Activated T-cell treated with anti-CD3 and anti-CD28 coated beads, Interleukin-2, amount 50 U/mL, for 24 hours (primary cell): ENCODE results near the gene TLL2.

ENCODE experiments used
- DNase-seq: peaks from one replicate; pipeline ENCODE4 v3.0.0-alpha.2; 2020
- H3K27ac Mint-ChIP-seq: 2 replicates; pipeline ENCODE4 v1.8.0; 2020; ENCODE audit warnings: mild to moderate bottlenecking, mixed read lengths
- H3K27me3 Mint-ChIP-seq: 2 replicates; pipeline ENCODE4 v1.8.0; 2020; ENCODE audit warnings: mixed read lengths
- H3K36me3 Mint-ChIP-seq: 2 replicates; pipeline ENCODE4 v1.8.0; 2020; ENCODE audit warnings: low read depth, mixed read lengths
- H3K4me1 Mint-ChIP-seq: 2 replicates; pipeline ENCODE4 v1.8.0; 2020; ENCODE audit warnings: low read depth, mixed read lengths
- H3K4me3 Mint-ChIP-seq: 2 replicates; pipeline ENCODE4 v1.8.0; 2020; ENCODE audit warnings: mild to moderate bottlenecking, moderate library complexity, mixed read lengths
- H3K9me3 Mint-ChIP-seq: 2 replicates; pipeline ENCODE4 v1.8.0; 2020; ENCODE audit warnings: mixed read lengths

Gene TLL2

DNA sequence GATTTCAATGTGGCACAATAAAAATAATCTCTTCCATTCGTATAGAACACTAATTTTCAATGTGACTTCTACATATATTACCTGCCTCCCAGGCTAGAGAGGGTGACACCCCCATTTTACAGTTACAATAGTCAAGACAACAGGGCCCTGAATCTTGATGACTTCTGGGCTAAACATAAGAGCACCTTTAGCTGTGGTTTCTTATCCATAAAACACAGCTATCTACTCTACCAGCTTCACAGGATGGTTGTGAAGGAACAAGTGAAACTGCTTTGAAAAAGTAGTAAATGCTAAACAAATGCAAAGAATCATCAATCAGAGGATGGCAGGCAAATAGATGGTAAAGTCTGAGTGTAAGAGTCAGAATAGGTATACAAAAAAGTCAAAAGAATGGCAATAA is 3.6 kb upstream of the TLL2 start:
- Mint-ChIP-seq H3K9me3 (no peaks in the 10 kb centered on the region), H3K27me3 (peaks cover 36% of the 10 kb centered on the region), H3K4me3 (no peak overlapping the region), H3K36me3 (peaks cover 33% of the 10 kb centered on the region), H3K27ac (no peak overlapping the region), H3K4me1 (peaks cover 20% of the 10 kb centered on the region)
- no peak for DNase-seq

DNA sequence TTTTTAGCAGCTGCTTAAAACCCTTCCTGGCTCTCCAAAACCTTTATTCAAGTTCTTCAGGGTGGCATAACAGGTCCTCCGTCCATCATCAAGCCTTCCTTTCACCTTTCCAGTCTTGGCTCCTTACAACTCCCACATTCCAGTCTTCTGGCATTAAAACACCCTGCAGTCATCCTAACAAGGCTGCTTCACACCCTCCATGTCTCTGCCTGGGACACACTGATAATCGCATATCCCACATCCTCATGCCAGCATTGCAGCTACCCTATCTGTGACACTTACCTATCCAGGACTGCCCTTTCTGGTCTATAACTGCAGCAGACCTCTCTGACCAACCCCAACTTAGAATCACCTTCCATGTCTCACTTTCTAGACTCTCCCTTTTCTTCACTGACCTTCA is 2.6 kb upstream of the TLL2 start:
- Mint-ChIP-seq H3K27me3 (peaks cover 46% of the 10 kb centered on the region), H3K4me1 (peaks cover 23% of the 10 kb centered on the region), H3K36me3 (peaks cover 23% of the 10 kb centered on the region), H3K9me3 (no peaks in the 10 kb centered on the region), H3K4me3 (no peak overlapping the region), H3K27ac (no peak overlapping the region)
- no peak for DNase-seq

DNA sequence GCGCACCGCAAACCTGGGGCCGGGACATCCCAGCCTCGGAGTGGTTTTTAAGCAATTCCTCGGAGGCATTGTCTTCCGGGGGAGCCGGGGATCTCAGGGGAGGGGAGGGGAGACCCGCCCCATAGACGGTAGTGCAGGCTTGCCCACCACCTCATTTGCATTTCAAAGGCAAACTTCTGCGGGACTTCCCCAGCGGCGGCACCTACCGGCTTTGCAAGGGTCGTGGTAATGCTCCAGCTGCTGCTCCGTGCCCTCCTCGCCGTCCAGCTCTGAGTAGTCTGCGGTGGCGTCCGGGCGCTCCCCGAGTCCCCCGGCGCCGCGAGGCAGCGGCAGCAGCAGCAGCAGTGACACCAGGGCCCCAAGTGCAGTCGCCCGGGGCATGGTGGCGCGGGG is 425 bp downstream of the TLL2 start:
- H3K4me3 Mint-ChIP-seq = peak overlapping the region; percentile 65
- no peak for DNase-seq
- H3K27ac Mint-ChIP-seq = no peak overlapping the region
- H3K27me3 Mint-ChIP-seq = peaks cover 54% of the 10 kb centered on the region
- H3K9me3 Mint-ChIP-seq = no peaks in the 10 kb centered on the region
- peaks cover 23% of the 10 kb centered on the region for H3K4me1 Mint-ChIP-seq
- H3K36me3 Mint-ChIP-seq = no peaks in the 10 kb centered on the region

DNA sequence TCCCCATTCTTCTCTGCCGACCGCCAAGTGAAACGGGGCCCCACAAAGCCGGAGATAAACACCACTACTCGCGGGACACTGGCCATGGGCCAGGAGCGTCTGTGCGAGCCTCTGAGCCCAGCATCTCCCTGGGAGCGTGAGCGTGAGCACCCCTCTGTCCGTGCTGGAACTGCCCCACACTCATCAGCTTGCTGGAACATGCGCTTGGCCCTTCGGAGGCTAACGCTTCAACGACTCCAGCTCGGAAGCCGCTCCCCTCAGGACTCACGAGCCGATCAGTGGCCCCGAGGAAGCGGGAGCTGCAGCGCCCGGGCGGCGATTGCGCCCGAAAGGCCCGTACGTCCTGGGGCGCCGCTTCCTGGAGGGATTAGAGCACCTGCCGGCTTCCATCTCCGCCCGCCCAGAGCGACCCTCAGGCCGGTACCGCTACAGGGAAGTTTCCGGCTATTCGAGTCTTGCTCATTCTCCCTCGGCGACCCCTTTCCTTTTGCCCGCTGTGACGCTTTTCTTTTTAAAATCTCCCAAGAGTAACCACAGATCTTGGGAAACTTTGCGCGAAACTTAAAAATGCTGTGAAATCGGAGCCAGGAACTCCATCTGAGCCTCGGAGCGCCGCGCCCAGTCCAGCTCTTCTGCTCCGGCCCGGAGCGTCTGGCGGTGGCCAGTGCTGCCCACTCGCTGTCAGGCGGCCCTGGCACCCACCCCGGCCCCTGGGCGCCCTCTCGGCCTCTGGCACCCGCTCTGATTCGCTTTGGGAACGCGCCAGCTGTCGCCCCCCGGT is 1.0 kb downstream of the TLL2 start:
- Mint-ChIP-seq H3K27me3 (peaks cover 54% of the 10 kb centered on the region), H3K4me1 (peaks cover 23% of the 10 kb centered on the region)

DNA sequence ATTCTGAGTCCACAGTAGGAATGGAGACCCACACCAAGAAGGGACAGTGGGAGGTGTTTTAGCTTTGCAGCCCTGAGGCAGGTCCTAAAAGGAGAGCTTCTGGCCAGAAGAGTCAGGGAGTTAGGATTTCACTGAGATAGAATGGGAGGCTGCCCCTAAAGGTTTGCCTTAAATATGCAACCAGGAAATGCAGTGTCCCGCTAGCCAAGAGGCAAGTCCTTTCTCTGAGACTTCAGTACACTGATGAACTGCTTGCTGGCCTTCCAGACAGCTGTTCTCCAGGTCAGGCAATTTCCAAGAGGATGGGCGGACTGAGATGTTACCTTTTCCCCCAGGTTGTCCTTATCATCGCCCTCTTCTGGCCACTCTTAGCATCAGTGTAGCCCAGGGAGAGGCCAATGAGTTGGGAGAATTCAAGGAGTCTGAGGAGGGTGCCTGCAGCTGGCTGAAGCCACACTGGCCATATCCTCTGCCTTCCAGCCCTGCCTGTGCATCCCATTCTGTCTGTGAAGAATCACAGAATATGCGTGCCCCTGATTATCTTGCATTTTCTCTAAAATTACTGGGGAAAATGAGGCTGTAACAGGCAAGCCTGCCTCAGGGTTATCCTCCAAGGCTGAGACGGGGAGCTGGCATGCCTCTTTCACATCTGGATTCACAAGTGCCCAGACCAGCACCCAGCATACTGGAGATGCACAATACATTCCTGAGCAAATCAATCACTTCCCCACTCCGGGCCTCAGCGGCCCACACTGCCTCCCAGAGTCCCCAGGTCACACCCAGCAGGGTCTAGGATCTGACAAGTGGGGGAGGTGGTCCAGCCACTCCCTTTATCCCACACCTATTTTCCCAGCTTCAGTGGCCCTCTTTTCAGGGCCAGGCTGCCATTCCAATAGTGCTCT is 2.4 kb downstream of the TLL2 start:
- H3K9me3 Mint-ChIP-seq = no peaks in the 10 kb centered on the region
- peaks cover 23% of the 10 kb centered on the region for H3K4me1 Mint-ChIP-seq
- H3K27me3 Mint-ChIP-seq = peaks cover 50% of the 10 kb centered on the region
- no peak overlapping the region for H3K4me3 Mint-ChIP-seq
- no peak for DNase-seq
- H3K36me3 Mint-ChIP-seq = no peaks in the 10 kb centered on the region
- no peak overlapping the region for H3K27ac Mint-ChIP-seq

More for the DNA sequence above, 1.0 kb downstream of the TLL2 start:
- peak; percentile 44 for DNase-seq
- Mint-ChIP-seq H3K4me3 (peak overlapping the region; percentile 65), H3K27ac (no peak overlapping the region), H3K36me3 (no peaks in the 10 kb centered on the region), H3K9me3 (no peaks in the 10 kb centered on the region)

DNA sequence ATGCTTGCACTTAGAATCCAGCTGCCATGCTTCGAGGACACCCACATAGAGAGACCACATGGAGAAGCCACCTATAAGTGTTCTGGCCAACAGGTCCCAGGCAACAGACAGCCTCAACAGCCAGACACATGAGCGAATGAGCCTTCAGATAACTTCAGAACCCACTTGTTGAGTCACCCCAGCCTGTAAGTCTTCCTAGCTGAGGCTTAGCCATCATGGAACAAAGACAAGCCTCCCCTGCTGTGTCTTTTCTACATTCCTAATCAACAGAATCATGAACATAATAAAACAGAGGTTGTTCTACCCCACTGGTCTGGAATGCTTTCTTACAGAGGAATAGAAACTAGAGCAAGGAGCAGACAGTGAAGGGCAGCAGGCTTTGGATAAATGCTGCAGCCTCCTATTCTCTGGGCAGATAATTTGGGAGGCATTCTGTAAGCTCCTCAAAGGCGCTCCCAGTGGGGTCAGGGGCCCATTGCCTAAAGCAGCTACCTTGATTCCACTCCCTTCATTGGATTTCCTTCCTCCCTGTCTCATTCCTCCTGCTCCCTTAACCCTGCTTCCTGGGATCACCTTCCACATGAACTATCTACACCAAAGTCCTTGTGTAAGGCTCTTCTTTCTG is 4.6 kb downstream of the TLL2 start:
- Mint-ChIP-seq H3K4me3 (no peak overlapping the region), H3K4me1 (peaks cover 12% of the 10 kb centered on the region), H3K36me3 (no peaks in the 10 kb centered on the region), H3K27me3 (peaks cover 30% of the 10 kb centered on the region), H3K9me3 (no peaks in the 10 kb centered on the region), H3K27ac (no peak overlapping the region)
- no peak for DNase-seq

DNA sequence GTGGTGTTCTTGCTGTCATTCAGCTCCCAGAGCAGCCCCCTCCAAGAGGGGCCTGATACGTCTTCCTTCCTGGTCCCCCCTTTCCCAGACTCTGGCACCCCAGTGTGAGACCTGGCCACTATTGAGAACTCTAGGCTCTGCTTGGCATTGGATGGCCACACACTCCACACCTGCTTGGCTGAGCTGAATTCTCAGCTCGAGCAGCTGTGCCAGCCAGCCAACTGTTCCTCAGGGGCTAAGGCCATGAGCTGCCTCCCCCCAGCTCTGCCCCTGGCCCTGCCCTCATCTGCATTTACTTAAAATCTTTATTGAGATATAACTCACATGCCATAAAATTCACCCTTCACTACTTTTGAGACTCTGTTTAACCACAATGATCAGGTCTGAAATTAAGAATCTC is 6.7 kb downstream of the TLL2 start:
- no peak for DNase-seq
- Mint-ChIP-seq H3K27me3 (peaks cover 16% of the 10 kb centered on the region), H3K36me3 (no peaks in the 10 kb centered on the region), H3K9me3 (no peaks in the 10 kb centered on the region), H3K4me1 (peaks cover under 1% of the 10 kb centered on the region), H3K27ac (no peak overlapping the region), H3K4me3 (no peak overlapping the region)

DNA sequence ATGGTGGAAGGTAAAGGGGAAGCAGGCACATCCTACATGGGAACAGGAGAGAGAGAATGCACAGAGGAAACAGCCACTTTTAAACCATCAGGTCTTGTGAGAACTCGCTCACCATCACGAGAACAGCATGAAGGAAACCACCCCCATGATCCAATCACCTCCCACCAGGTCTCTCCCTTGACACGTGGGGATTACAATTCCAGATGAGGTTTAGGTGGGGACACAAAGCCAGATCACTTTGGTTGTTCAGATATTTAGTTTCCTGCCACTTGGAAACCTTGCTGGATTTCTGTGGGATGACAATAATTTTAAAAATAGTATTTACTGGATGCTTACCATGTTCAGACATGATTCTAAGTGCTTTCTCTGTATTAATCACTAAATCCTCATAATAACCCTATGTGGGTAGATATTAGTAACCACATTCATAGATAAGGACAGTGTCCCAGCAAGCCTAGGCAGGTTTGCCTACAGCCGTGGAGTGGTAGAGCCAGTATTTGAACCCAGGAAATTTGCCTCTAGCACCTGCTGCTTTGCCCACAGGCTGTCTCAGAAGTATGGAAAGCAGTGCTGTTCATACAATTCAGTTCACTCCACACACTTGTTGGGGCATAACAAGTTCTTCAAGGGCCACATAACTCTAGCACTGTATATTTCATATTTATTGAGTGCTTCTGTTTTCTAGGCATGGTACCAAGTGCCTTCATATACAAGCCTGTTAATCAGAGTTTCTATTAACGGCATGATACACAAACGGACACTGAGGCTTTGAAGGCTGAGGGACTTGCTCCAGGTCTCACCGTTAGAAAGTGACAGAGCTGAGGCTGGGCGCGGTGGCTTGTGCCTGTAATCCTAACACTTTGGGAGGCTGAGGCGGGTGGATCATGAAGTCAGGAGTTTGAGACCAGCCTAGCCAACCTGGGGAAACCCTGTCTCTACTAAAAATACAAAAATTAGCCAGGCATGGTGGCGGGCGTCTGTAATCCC is 8.3 kb downstream of the TLL2 start:
- Mint-ChIP-seq H3K36me3 (no peaks in the 10 kb centered on the region), H3K27me3 (peaks cover 7% of the 10 kb centered on the region), H3K27ac (peak overlapping the region; percentile 9), H3K4me1 (no peaks in the 10 kb centered on the region), H3K4me3 (no peak overlapping the region), H3K9me3 (no peaks in the 10 kb centered on the region)
- no peak for DNase-seq

DNA sequence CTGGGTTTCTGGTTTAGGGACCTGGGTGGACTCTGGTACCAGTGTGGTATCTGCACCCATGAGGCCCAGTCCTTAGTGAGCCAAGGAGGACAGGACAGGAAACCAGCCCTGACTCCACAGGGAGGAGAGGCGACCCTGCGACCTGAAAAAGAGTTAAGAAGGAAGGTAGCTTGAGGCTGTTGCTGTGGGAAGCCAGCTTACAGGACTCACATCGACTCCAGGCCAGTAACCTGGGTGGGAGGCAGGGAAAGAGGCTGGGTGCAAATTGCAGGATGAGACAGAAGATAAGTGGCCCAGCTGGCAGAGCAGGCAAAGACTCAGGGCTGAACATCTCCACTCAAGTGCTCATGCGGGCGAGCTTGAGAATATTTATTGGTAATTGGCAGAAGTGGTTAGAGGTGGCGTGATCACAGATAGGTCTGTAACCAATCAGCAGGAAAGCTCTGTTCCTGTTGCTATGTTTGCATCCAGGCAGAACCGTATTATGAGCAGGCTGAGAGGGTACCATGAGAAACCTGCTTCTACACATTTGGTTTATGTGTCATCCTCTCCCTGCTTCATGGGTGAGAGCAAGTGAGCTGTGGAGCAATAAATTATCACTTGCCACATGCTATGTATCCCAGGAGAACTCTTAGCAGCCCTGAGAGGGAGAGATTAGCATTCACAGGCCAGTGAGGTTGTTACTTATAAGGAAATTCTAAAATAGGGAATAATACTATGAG is 11.0 kb downstream of the TLL2 start:
- Mint-ChIP-seq H3K9me3 (no peaks in the 10 kb centered on the region), H3K27ac (no peak overlapping the region), H3K4me3 (no peak overlapping the region), H3K27me3 (no peaks in the 10 kb centered on the region), H3K36me3 (no peaks in the 10 kb centered on the region), H3K4me1 (no peaks in the 10 kb centered on the region)
- DNase-seq = no peak

DNA sequence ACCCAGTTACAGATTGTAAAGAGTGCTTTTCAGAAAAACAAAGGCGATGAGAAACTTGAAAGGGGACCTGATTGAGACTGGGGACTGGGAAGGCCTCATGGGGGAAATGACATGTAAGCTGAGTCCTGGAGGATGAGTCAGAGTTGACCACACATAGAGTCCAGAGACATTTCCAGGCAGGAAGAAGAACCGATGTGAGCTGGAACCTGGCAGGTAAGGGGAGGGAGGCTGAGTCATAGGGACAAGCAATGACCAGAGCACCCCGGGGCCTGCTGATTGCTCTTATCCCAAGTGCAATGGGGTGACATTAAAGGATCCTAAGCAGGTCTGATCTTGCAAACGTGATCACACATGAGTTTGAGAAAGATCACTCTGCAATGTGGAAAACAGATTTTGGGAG is 11.7 kb downstream of the TLL2 start:
- Mint-ChIP-seq H3K4me3 (no peak overlapping the region), H3K27me3 (peaks cover 4% of the 10 kb centered on the region), H3K27ac (no peak overlapping the region), H3K4me1 (no peaks in the 10 kb centered on the region), H3K36me3 (no peaks in the 10 kb centered on the region), H3K9me3 (no peaks in the 10 kb centered on the region)
- no peak for DNase-seq

DNA sequence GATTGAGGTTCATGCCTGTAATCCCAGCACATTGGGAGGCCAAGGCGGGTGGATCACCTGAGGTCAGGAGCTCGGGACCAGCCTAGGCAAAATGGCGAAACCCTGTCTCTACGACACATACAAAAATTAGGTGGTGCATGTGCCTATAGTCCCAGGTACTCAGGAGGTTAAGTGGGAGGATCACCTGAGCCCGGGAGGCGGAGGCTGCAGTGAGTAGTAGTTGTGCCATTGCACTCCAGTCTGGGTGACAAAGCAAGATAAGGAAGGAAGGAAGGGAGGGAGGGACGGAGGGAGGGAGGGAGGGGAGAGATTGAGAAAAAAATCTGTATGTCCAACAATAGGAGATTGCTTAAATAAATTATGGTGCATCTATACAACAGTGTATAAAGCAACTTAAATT is 13.2 kb downstream of the TLL2 start:
- DNase-seq = no peak
- H3K36me3 Mint-ChIP-seq = no peaks in the 10 kb centered on the region
- H3K4me3 Mint-ChIP-seq = no peak overlapping the region
- H3K4me1 Mint-ChIP-seq = no peaks in the 10 kb centered on the region
- peaks cover 4% of the 10 kb centered on the region for H3K27me3 Mint-ChIP-seq
- no peak overlapping the region for H3K27ac Mint-ChIP-seq
- no peaks in the 10 kb centered on the region for H3K9me3 Mint-ChIP-seq

DNA sequence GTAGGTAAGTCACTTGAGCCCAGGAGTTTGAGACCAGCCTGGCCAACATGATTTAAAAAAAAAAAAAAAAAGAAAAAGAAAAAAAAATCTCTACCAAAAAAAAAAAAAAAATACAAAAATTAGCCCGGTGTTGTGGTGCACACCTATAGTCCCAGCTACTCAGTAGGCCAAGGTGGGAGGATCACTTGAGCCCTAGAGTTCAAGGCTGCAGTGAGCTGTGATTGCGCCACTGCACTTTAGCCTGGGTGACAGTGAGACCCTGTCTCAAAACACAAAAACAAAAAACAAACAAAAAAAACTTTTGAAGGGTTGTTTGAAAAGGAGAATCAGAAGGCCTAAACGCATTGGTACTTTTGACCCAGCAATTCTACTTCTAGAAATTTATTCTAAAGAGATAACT is 13.7 kb downstream of the TLL2 start:
- peaks cover 4% of the 10 kb centered on the region for H3K27me3 Mint-ChIP-seq
- no peak overlapping the region for H3K4me3 Mint-ChIP-seq
- H3K9me3 Mint-ChIP-seq = no peaks in the 10 kb centered on the region
- no peaks in the 10 kb centered on the region for H3K4me1 Mint-ChIP-seq
- no peak overlapping the region for H3K27ac Mint-ChIP-seq
- H3K36me3 Mint-ChIP-seq = no peaks in the 10 kb centered on the region
- DNase-seq = no peak

DNA sequence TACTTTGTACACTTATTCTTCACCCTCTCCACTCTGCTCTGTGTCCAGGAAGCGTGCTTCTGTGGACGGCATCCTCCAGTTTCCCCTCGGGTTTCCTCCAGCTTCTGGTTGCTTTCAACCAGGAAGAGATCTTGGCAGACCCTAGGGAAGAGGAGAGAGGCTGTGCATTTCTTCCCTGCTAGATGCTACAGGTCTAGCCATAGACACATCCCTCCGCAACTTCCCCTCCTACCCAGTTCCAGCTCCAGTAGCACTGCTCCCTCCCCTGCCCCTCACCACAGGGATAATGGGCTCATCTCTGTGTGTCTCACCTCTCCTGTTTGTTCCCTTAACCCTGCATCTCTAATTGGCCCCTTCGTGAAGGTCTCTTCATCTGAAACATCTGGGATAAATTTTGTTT is 16.3 kb downstream of the TLL2 start:
- Mint-ChIP-seq H3K36me3 (no peaks in the 10 kb centered on the region), H3K4me3 (no peak overlapping the region), H3K4me1 (no peaks in the 10 kb centered on the region), H3K27me3 (peaks cover 12% of the 10 kb centered on the region), H3K27ac (no peak overlapping the region), H3K9me3 (no peaks in the 10 kb centered on the region)
- DNase-seq = no peak
